PC-9 (cell line): ENCODE data around the gene DNAJB8. TPM values are rescaled to one million over a fixed set of nuclear protein-coding genes. Genes with fewer than 3 reads are reported as not detected.

ENCODE experiments used
- BruUV-seq: library from RNA; stranded (reverse); fragments of 400-500 nt; replicated peaks from 2 replicates; lab custom pipeline; 2021; lab: Mats Ljungman, UMichigan
- CTCF ChIA-PET: fragments of 300-600 bp; sonication (Branson Sonifier 250); formaldehyde crosslinking; loops from one replicate; lab custom pipeline; 2022; ENCODE audit warnings: antibody characterized with exemption; lab: Charles Lee
- POLR2A ChIA-PET: fragments of 300-600 bp; sonication (Branson Sonifier 250); formaldehyde crosslinking; loops from one replicate; lab custom pipeline; 2022; ENCODE audit warnings: antibody characterized with exemption; ENCODE audit not compliant: unreplicated experiment; lab: Charles Lee
- DNase-seq, 2 experiments: peaks; one replicate each; pipeline versions ENCODE4 v3.0.0 to v3.0.0-alpha.2; 2015 to 2022; ENCODE audit warnings: mixed read lengths in 1 of 2
- H2AFZ ChIP-seq: fragments of 200-600 bp; sonication (generic); 2 replicates; pipeline ENCODE4 v1.8.1; 2017; ENCODE audit warnings: antibody characterized with exemption
- H3F3A ChIP-seq: fragments of 200-600 bp; sonication (generic); 2 replicates; pipeline ENCODE4 v1.8.1; 2017; ENCODE audit warnings: antibody characterized with exemption, mild to moderate bottlenecking, low read depth; ENCODE audit not compliant: insufficient read depth
- H3K27ac ChIP-seq: fragments of 200-600 bp; sonication (generic); 2 replicates; pipeline ENCODE4 v1.6.1; 2016; ENCODE audit warnings: mixed run types
- H3K27me3 ChIP-seq: fragments of 200-600 bp; sonication (generic); 2 replicates; pipeline ENCODE4 v1.6.1; 2016; ENCODE audit warnings: low read depth, mixed run types; ENCODE audit not compliant: insufficient read depth
- H3K36me3 ChIP-seq: fragments of 200-600 bp; sonication (generic); 2 replicates; pipeline ENCODE4 v1.6.1; 2016; ENCODE audit warnings: low read depth, mixed run types
- H3K4me1 ChIP-seq: fragments of 200-600 bp; sonication (generic); replicated peaks from 2 replicates; pipeline ENCODE4 v1.6.1; 2016; ENCODE audit warnings: mixed run types; ENCODE audit not compliant: insufficient read depth
- H3K4me2 ChIP-seq: fragments of 200-600 bp; sonication (generic); 2 replicates; pipeline ENCODE4 v1.6.1; 2017; ENCODE audit warnings: mixed run types
- H3K4me3 ChIP-seq: fragments of 200-600 bp; sonication (generic); 2 replicates; pipeline ENCODE4 v1.6.1; 2016; ENCODE audit warnings: mixed run types
- H3K79me2 ChIP-seq: fragments of 200-600 bp; sonication (generic); 2 replicates; pipeline ENCODE4 v1.6.1; 2017; ENCODE audit warnings: low read depth, mixed run types
- H3K9me2 ChIP-seq: fragments of 200-600 bp; sonication (generic); 2 replicates; pipeline ENCODE4 v1.8.1; 2017; ENCODE audit warnings: mild to moderate bottlenecking; ENCODE audit not compliant: insufficient read depth
- H3K9me3 ChIP-seq: fragments of 200-600 bp; sonication (generic); 2 replicates; pipeline ENCODE4 v1.8.1; 2016; ENCODE audit warnings: low read depth; ENCODE audit not compliant: insufficient read depth
- H4K20me1 ChIP-seq: fragments of 200-600 bp; sonication (generic); 2 replicates; pipeline ENCODE4 v1.8.1; 2017; ENCODE audit not compliant: insufficient read depth
- CTCF ChIP-seq: fragments of 200-600 bp; sonication (generic); conservative IDR thresholded peaks from 2 replicates; pipeline ENCODE4 v1.6.1; 2017; ENCODE audit warnings: mixed run types, antibody characterized with exemption, mild to moderate bottlenecking, moderate library complexity
- EZH2 ChIP-seq: fragments of 200-600 bp; sonication (generic); IDR thresholded peaks from 2 replicates; pipeline ENCODE4 v1.8.0; 2017; ENCODE audit warnings: antibody characterized with exemption, low read depth
- intact Hi-C: fragments of 100-400 bp; cut with micrococcal nuclease; formaldehyde crosslinking; loops from one replicate; pipeline ENCODE4 v1.10.0; 2022; ENCODE audit not compliant: unreplicated experiment
- total RNA-seq: library from RNA; stranded (reverse); gene quantifications from 2 replicates; pipeline ENCODE4 v1.2.3, GENCODE V29; 2021

The DNAJB8 gene
- total RNA-seq, 1 experiment from 2014 or later, result not detected

DNA sequence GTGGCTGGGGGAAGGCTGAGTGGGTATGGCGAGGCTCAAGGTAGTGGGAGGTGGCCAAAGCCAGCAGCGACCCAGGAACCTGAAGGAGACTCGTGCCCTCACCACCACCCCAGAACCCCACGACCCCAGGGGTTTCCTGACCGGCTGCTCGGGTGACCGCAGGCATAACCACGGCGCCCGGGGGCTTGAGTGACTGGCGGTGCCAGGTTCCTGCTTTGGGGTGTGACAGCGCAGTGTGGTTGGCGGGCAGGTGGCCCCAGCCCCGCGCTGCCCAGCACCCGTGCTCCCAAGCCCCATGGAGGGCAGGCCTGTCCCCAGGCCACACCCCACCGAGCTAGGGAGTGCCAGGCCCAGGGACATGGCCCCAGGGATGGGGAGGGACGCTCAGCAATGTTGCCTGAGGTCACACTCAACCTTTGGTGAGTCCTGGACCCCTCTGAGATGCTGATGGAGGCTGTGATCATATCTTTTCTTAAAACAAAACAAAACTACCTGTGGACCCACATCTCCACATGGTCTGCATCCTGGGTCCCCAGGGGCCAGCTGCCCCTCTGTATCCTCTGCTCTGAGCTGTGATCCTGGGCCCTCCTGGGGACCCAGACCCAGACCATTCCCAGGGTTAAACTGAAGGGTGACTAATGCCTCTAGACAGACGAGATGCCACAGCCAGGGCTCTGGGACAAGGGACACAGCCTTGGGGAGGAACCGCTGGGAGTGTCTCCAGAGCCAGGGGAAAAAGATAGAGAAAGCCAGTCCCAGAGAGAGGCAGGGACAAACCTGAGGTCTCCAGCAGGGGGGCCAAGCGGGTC lies 13.0 kb downstream of the DNAJB8 start:
- H3K4me2 ChIP-seq, result peak overlapping the region; percentile 43

GRCh38 chr3:128452678-128453275 lies 13.9 kb downstream of the DNAJB8 start:
- no TSS peak for BruUV-seq
- CTCF ChIA-PET, result no interaction called here
- POLR2A ChIA-PET, result interaction anchor here (0.6 kb wide), 1 partner anchor 20 kb away, joined by 8 read pairs; no protein-coding TSS in a partner anchor
- H2AFZ ChIP-seq, result no peak overlapping the region
- no peaks in the 10 kb centered on the region for H3K9me2 ChIP-seq
- TF ChIP-seq EZH2, result no peak
- TF ChIP-seq CTCF, result no peak
- H3K4me1 ChIP-seq, result peaks cover 12% of the 10 kb centered on the region
- no peak overlapping the region for H3K4me2 ChIP-seq
- no peaks in the 10 kb centered on the region for H3F3A ChIP-seq
- no peaks in the 10 kb centered on the region for H3K79me2 ChIP-seq
- H3K9me3 ChIP-seq, result no peaks in the 10 kb centered on the region
- intact Hi-C loops, result no loop called here
- no peak overlapping the region for H3K27ac ChIP-seq
- H3K36me3 ChIP-seq, result no peaks in the 10 kb centered on the region
- H3K4me3 ChIP-seq, result no peak overlapping the region
- H3K27me3 ChIP-seq, result no peaks in the 10 kb centered on the region
- H4K20me1 ChIP-seq, result no peaks in the 10 kb centered on the region
- no peak for DNase-seq

More for the DNA sequence above, 13.0 kb downstream of the DNAJB8 start:
- no peak for TF ChIP-seq CTCF
- no peak for TF ChIP-seq EZH2
- Histone ChIP-seq H3K9me3 (no peaks in the 10 kb centered on the region), H3F3A (no peaks in the 10 kb centered on the region), H3K36me3 (no peaks in the 10 kb centered on the region), H2AFZ (no peak overlapping the region), H3K9me2 (no peaks in the 10 kb centered on the region), H3K4me1 (peaks cover 12% of the 10 kb centered on the region), H3K27ac (no peak overlapping the region), H3K4me3 (no peak overlapping the region), H3K79me2 (no peaks in the 10 kb centered on the region), H4K20me1 (no peaks in the 10 kb centered on the region), H3K27me3 (no peaks in the 10 kb centered on the region)
- BruUV-seq, result no TSS peak
- peak in 1 of 2 experiments; percentile 63 for DNase-seq
- ChIA-PET POLR2A (no interaction called here), CTCF (no interaction called here)
- intact Hi-C loops, result no loop called here

- Histone ChIP-seq H4K20me1 (no peaks in the 10 kb centered on the region), H3K9me2 (no peaks in the 10 kb centered on the region), H3K79me2 (no peaks in the 10 kb centered on the region), H3K36me3 (no peaks in the 10 kb centered on the region), H3K27ac (no peak overlapping the region), H3K4me3 (no peak overlapping the region), H3K27me3 (no peaks in the 10 kb centered on the region), H3K4me2 (no peak overlapping the region), H3K9me3 (no peaks in the 10 kb centered on the region), H2AFZ (no peak overlapping the region), H3K4me1 (peaks cover 12% of the 10 kb centered on the region), H3F3A (no peaks in the 10 kb centered on the region)
- intact Hi-C loops, result no loop called here
- no TSS peak for BruUV-seq
- ChIA-PET POLR2A (no interaction called here), CTCF (interaction anchor here (0.9 kb wide), 1 partner anchor 17 kb away, joined by 3 read pairs; no protein-coding TSS in a partner anchor)
- no peak for DNase-seq
- TF ChIP-seq CTCF (no peak), EZH2 (no peak)
Observed at GRCh38 chr3:128452120-128452519, 14.6 kb downstream of the DNAJB8 start.
